ENCODE measurements around the gene MGST3.

Gene MGST3

GRCh38 chr1:165666152-165666825 lies 35.3 kb downstream of the MGST3 start:
- TF ChIP-seq USF1 (IDR thresholded peaks at IDR 0.05), result no peak
- TF ChIP-seq RAD21 (IDR thresholded peaks at IDR 0.05; ENCODE audit: low read depth), result no peak
- TF ChIP-seq EP300 (IDR thresholded peaks at IDR 0.05; ENCODE audit: borderline replicate concordance), result no peak
- no peak for TF ChIP-seq CREB1 (IDR thresholded peaks at IDR 0.05; ENCODE audit: low read depth)
- no peak for TF ChIP-seq YY1 (IDR thresholded peaks at IDR 0.05; ENCODE audit: low read depth)
- no peak for TF ChIP-seq MAX (IDR thresholded peaks at IDR 0.05)
- no peak for TF ChIP-seq TCF12 (IDR thresholded peaks at IDR 0.05; ENCODE audit: low read depth)
- TF ChIP-seq CEBPB (IDR thresholded peaks at IDR 0.05), result no peak
- no peak for TF ChIP-seq TEAD4 (IDR thresholded peaks at IDR 0.05)
- no peak for TF ChIP-seq FOXM1 (IDR thresholded peaks at IDR 0.05; ENCODE audit: borderline replicate concordance, low read depth)
- TF ChIP-seq EGR1 (IDR thresholded peaks at IDR 0.05), result no peak
- no peak for TF ChIP-seq NFIC (IDR thresholded peaks at IDR 0.05)
- TF ChIP-seq TAF1 (IDR thresholded peaks at IDR 0.05; ENCODE audit: low read depth), result no peak

- TF ChIP-seq MAX (IDR thresholded peaks at IDR 0.05), result no peak
- TF ChIP-seq FOXM1 (IDR thresholded peaks at IDR 0.05; ENCODE audit: borderline replicate concordance, low read depth), result no peak
- TF ChIP-seq EP300 (IDR thresholded peaks at IDR 0.05; ENCODE audit: borderline replicate concordance), result no peak
- TF ChIP-seq YY1 (IDR thresholded peaks at IDR 0.05; ENCODE audit: low read depth), result no peak
- no peak for TF ChIP-seq NFIC (IDR thresholded peaks at IDR 0.05)
- TF ChIP-seq REST (IDR thresholded peaks at IDR 0.05; ENCODE audit: low read depth), result no peak
- no peak for TF ChIP-seq ZBTB7A (IDR thresholded peaks at IDR 0.05; ENCODE audit: low read depth)
- TF ChIP-seq CEBPB (IDR thresholded peaks at IDR 0.05), result no peak
- TF ChIP-seq RAD21 (IDR thresholded peaks at IDR 0.05; ENCODE audit: low read depth), result no peak
- TF ChIP-seq TCF12 (IDR thresholded peaks at IDR 0.05; ENCODE audit: low read depth), result no peak
Measured at GRCh38 chr1:165668184-165668583, 37.1 kb downstream of the MGST3 start.

- TF ChIP-seq MAX (IDR thresholded peaks at IDR 0.05) (no peak), YY1 (IDR thresholded peaks at IDR 0.05; ENCODE audit: low read depth) (no peak), RAD21 (IDR thresholded peaks at IDR 0.05; ENCODE audit: low read depth) (no peak), NFIC (IDR thresholded peaks at IDR 0.05) (no peak), TAF1 (IDR thresholded peaks at IDR 0.05; ENCODE audit: low read depth) (no peak), EP300 (IDR thresholded peaks at IDR 0.05; ENCODE audit: borderline replicate concordance) (no peak), ZBTB7A (IDR thresholded peaks at IDR 0.05; ENCODE audit: low read depth) (no peak), CEBPB (IDR thresholded peaks at IDR 0.05) (no peak), TCF12 (IDR thresholded peaks at IDR 0.05; ENCODE audit: low read depth) (no peak), CREB1 (IDR thresholded peaks at IDR 0.05; ENCODE audit: low read depth) (no peak), FOXM1 (IDR thresholded peaks at IDR 0.05; ENCODE audit: borderline replicate concordance, low read depth) (no peak), REST (IDR thresholded peaks at IDR 0.05; ENCODE audit: low read depth) (no peak)
Measured at GRCh38 chr1:165671526-165671925, 40.5 kb downstream of the MGST3 start.

GRCh38 chr1:165674599-165674998 lies 43.6 kb downstream of the MGST3 start:
- no peak for TF ChIP-seq CEBPB (IDR thresholded peaks at IDR 0.05)
- TF ChIP-seq REST (IDR thresholded peaks at IDR 0.05; ENCODE audit: low read depth), result no peak
- no peak for TF ChIP-seq TAF1 (IDR thresholded peaks at IDR 0.05; ENCODE audit: low read depth)
- no peak for TF ChIP-seq USF1 (IDR thresholded peaks at IDR 0.05)
- TF ChIP-seq RAD21 (IDR thresholded peaks at IDR 0.05; ENCODE audit: low read depth), result no peak
- no peak for TF ChIP-seq FOXM1 (IDR thresholded peaks at IDR 0.05; ENCODE audit: borderline replicate concordance, low read depth)
- TF ChIP-seq TEAD4 (IDR thresholded peaks at IDR 0.05), result no peak
- no peak for TF ChIP-seq ZBTB7A (IDR thresholded peaks at IDR 0.05; ENCODE audit: low read depth)
- TF ChIP-seq YY1 (IDR thresholded peaks at IDR 0.05; ENCODE audit: low read depth), result no peak
- no peak for TF ChIP-seq CREB1 (IDR thresholded peaks at IDR 0.05; ENCODE audit: low read depth)
- TF ChIP-seq TCF12 (IDR thresholded peaks at IDR 0.05; ENCODE audit: low read depth), result no peak
